Smooth muscle cell (in vitro differentiated cells): ENCODE data around the gene DHDDS. TPM values are rescaled to one million over a fixed set of nuclear protein-coding genes. Genes with fewer than 3 reads are reported as not detected.

Experiments
- DNase-seq: peaks from one replicate; lab custom pipeline; 2025; ENCODE audit not compliant: unreplicated experiment; lab: John Stamatoyannopoulos, UW
- H2AFZ ChIP-seq: fragments of 200-600 bp; sonication (generic); 2 replicates; pipeline ENCODE4 v1.6.0; 2016; ENCODE audit warnings: antibody characterized with exemption, low read depth, mild to moderate bottlenecking
- H3F3A ChIP-seq: fragments of 200-600 bp; sonication (generic); 2 replicates; pipeline ENCODE4 v1.6.0; 2017; ENCODE audit warnings: antibody characterized with exemption, low read depth
- H3K27ac ChIP-seq: fragments of 200-600 bp; sonication (generic); 2 replicates; pipeline ENCODE4 v1.5.1; 2016; ENCODE audit warnings: low read depth, mild to moderate bottlenecking
- H3K27me3 ChIP-seq: fragments of 200-600 bp; sonication (generic); 2 replicates; pipeline ENCODE4 v1.6.1; 2016; ENCODE audit warnings: low read depth, mild to moderate bottlenecking
- H3K36me3 ChIP-seq: fragments of 200-600 bp; sonication (generic); 2 replicates; pipeline ENCODE4 v1.5.1; 2016; ENCODE audit warnings: low read depth
- H3K4me1 ChIP-seq: fragments of 200-600 bp; sonication (generic); 2 replicates; pipeline ENCODE4 v1.5.1; 2016; ENCODE audit warnings: low read depth
- H3K4me2 ChIP-seq: fragments of 200-600 bp; sonication (generic); 2 replicates; pipeline ENCODE4 v1.6.0; 2016; ENCODE audit warnings: mild to moderate bottlenecking
- H3K4me3 ChIP-seq: fragments of 200-600 bp; sonication (generic); 2 replicates; pipeline ENCODE4 v1.5.1; 2016; ENCODE audit warnings: mild to moderate bottlenecking
- H3K79me2 ChIP-seq: fragments of 200-600 bp; sonication (generic); 2 replicates; pipeline ENCODE4 v1.6.0; 2016; ENCODE audit warnings: low read depth, mild to moderate bottlenecking
- H3K9ac ChIP-seq: fragments of 200-600 bp; sonication (generic); 2 replicates; pipeline ENCODE4 v1.6.0; 2016; ENCODE audit warnings: low read depth
- H3K9me3 ChIP-seq: fragments of 200-600 bp; sonication (generic); replicated peaks from 2 replicates; pipeline ENCODE4 v1.5.1; 2016; ENCODE audit warnings: low read depth
- H4K20me1 ChIP-seq: fragments of 200-600 bp; sonication (generic); 2 replicates; pipeline ENCODE4 v1.6.0; 2016; ENCODE audit warnings: low read depth
- CTCF ChIP-seq: fragments of 200-600 bp; sonication (generic); IDR thresholded peaks from 2 replicates; pipeline ENCODE4 v1.5.1; 2017; ENCODE audit warnings: borderline replicate concordance, mild to moderate bottlenecking, antibody characterized with exemption; ENCODE audit not compliant: insufficient read depth, poor library complexity, severe bottlenecking
- WGBS: methylation state at CpG from one replicate; pipeline ENCODE4 v1.1.7; 2016; ENCODE audit warnings: low lambda C conversion rate; 5-methylcytosine and 5-hydroxymethylcytosine counted together
- polyA plus RNA-seq: library from polyadenylated mRNA; unstranded; fragments of >200 nt; fragmentation: Nextera tagmentation; extraction: Ambion mirVana; gene quantifications from 2 replicates; pipeline ENCODE4 v1.2.1, GENCODE V29; 2016
- total RNA-seq: library from RNA; depleted of rRNA; stranded (reverse); fragments of >200 nt; gene quantifications from 2 replicates; pipeline ENCODE4 v1.2.3, GENCODE V29; 2014

The DHDDS gene
- total and polyA plus RNA-seq, 2 experiments from 2014 or later: 37.5 to 41.5 TPM

- Histone ChIP-seq H3K9me3 (no peaks in the 10 kb centered on the region), H3F3A (no peaks in the 10 kb centered on the region), H3K79me2 (no peaks in the 10 kb centered on the region), H3K4me2 (no peak overlapping the region), H4K20me1 (no peaks in the 10 kb centered on the region), H2AFZ (no peak overlapping the region), H3K36me3 (no peaks in the 10 kb centered on the region), H3K4me3 (no peak overlapping the region), H3K27me3 (no peaks in the 10 kb centered on the region), H3K4me1 (no peaks in the 10 kb centered on the region), H3K9ac (no peak overlapping the region), H3K27ac (no peak overlapping the region)
- DNase-seq: no peak
- TF ChIP-seq CTCF: no peak
- 89% methylated on average over 8 of the region's 8 CpGs for WGBS
Observed at GRCh38 chr1:26395754-26396153, 36.4 kb upstream of the DHDDS start.

- no peaks in the 10 kb centered on the region for H3K4me1 ChIP-seq
- H3K79me2 ChIP-seq: no peaks in the 10 kb centered on the region
- H3K27me3 ChIP-seq: no peaks in the 10 kb centered on the region
- no peak overlapping the region for H3K4me3 ChIP-seq
- no peaks in the 10 kb centered on the region for H3K9me3 ChIP-seq
- H3K27ac ChIP-seq: no peak overlapping the region
- H3K36me3 ChIP-seq: no peaks in the 10 kb centered on the region
- H2AFZ ChIP-seq: no peak overlapping the region
- H3F3A ChIP-seq: no peaks in the 10 kb centered on the region
- 85% methylated on average over 3 of the region's 3 CpGs for WGBS
- DNase-seq: no peak
- TF ChIP-seq CTCF: no peak
- H3K4me2 ChIP-seq: no peak overlapping the region
- H4K20me1 ChIP-seq: no peaks in the 10 kb centered on the region
- H3K9ac ChIP-seq: no peak overlapping the region
Observed at GRCh38 chr1:26399034-26399433, 33.1 kb upstream of the DHDDS start.

DNA sequence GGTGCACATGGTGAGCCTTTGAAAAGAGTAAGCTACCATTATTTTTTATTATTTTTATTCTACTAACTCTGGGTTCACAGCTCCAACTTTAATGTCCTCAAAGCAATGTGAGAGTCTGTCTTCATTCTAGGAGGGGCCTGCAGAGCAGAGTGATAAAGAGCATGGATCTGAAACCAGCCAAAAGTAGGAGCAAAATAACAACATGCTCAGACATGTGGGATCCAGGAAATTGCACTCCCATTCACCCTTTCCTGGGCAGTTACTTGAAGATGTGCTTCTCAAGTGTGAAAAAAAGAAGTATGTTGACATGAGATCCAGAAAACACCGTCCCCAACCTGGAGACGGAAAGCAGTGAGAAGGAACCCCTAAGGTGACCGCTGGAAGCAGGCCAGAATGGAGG, 30.2 kb upstream of the DHDDS start:
- no peak for TF ChIP-seq CTCF
- Histone ChIP-seq H3K27ac (no peak overlapping the region), H3K79me2 (no peaks in the 10 kb centered on the region), H4K20me1 (no peaks in the 10 kb centered on the region), H3K9me3 (no peaks in the 10 kb centered on the region), H3K4me2 (no peak overlapping the region), H3K9ac (no peak overlapping the region), H2AFZ (no peak overlapping the region), H3K4me1 (no peaks in the 10 kb centered on the region), H3K4me3 (no peak overlapping the region), H3F3A (no peaks in the 10 kb centered on the region), H3K27me3 (no peaks in the 10 kb centered on the region), H3K36me3 (no peaks in the 10 kb centered on the region)
- DNase-seq: no peak
- 92% methylated on average over 3 of the region's 3 CpGs for WGBS

GRCh38 chr1:26403656-26404055, 28.5 kb upstream of the DHDDS start:
- Histone ChIP-seq H3K9me3 (no peaks in the 10 kb centered on the region), H3F3A (peaks cover under 1% of the 10 kb centered on the region), H2AFZ (no peak overlapping the region), H4K20me1 (no peaks in the 10 kb centered on the region), H3K79me2 (no peaks in the 10 kb centered on the region), H3K36me3 (no peaks in the 10 kb centered on the region), H3K4me2 (no peak overlapping the region), H3K27ac (no peak overlapping the region), H3K27me3 (no peaks in the 10 kb centered on the region), H3K4me1 (no peaks in the 10 kb centered on the region), H3K9ac (no peak overlapping the region), H3K4me3 (no peak overlapping the region)
- no peak for DNase-seq
- no peak for TF ChIP-seq CTCF
- WGBS: 75% methylated on average over 4 of the region's 4 CpGs
